ENCODE results near the gene NF1.
A peak's percentile ranks its signal among the peaks of the same experiment; 100 is the strongest.

Gene NF1

DNA sequence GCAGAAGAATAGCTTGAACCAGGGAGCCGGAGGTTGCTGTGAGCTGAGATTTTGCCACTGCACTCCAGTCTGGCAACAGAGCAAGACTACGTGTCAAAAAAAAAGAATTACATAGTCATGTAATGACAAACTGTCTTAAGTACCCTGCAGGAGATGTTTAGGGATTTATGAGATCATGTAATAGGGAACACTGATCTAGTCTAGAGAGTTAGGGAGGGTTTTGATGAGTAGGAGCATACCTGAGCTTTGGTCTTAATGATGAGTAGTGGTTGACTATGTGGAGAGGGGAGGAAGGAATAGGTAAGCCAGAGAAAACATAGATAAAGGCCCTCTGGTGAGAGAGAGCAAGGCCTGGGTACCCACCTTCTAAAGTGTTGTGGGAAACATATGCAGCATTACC lies 30.1 kb upstream of the NF1 start:
- DNase-seq (ENCODE audit: low spot score) = no peak
- TF ChIP-seq, protein P1, sequence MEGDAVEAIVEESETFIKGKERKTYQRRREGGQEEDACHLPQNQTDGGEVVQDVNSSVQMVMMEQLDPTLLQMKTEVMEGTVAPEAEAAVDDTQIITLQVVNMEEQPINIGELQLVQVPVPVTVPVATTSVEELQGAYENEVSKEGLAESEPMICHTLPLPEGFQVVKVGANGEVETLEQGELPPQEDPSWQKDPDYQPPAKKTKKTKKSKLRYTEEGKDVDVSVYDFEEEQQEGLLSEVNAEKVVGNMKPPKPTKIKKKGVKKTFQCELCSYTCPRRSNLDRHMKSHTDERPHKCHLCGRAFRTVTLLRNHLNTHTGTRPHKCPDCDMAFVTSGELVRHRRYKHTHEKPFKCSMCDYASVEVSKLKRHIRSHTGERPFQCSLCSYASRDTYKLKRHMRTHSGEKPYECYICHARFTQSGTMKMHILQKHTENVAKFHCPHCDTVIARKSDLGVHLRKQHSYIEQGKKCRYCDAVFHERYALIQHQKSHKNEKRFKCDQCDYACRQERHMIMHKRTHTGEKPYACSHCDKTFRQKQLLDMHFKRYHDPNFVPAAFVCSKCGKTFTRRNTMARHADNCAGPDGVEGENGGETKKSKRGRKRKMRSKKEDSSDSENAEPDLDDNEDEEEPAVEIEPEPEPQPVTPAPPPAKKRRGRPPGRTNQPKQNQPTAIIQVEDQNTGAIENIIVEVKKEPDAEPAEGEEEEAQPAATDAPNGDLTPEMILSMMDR (IDR thresholded peaks at IDR 0.05) = no peak
- Histone ChIP-seq H3K4me3 (no peak overlapping the region), H3K27ac (no peak overlapping the region)

DNA sequence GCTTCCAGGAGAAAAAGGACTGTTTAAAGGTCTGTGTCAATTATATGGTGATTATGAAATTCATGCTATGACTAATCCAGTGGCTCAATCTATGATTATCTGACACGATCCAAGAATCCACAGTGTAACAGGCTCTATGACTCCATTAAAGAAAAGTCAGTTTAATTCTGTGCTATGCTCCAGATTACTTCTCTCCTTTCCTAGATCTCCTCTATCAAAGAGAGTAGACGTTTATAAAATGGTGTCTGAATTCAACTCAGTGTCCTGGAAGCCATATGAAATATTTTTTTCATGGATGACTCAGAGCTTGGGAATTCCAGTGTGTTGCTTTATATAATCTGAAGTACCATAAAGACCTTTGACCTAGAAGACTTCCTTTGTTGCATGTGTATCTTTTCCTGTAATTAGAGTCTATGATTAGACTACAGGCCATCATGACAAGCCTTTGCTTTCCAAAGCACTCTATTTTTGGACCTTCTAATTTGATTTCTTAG lies 27.0 kb upstream of the NF1 start:
- Histone ChIP-seq H3K4me3 (no peak overlapping the region), H3K27ac (peak overlapping the region in 1 of 2 donors; percentile 0)
- DNase-seq (ENCODE audit: low spot score) = no peak
- TF ChIP-seq, protein P1 (IDR thresholded peaks at IDR 0.05) = no peak

DNA sequence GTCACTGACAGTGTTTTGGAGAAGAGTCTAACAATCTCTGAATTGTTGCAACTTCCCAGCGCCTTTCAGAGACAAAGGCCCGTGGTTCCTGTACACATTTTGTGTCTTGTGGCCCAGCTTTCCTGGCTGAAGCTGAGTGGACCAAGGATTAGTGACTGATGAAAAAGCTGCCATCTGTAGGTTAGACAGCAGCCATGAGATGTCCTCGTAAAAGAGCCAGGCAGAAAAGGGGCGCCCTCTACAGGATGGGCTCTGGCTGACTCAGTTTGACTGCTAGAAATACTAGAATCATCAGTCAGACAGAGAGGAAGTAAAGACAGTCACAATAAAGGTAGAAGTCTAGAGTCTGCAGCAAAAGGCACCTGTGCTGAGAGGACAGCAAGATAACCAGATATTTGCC lies 26.5 kb upstream of the NF1 start:
- DNase-seq (ENCODE audit: low spot score) = no peak
- Histone ChIP-seq H3K4me3 (no peak overlapping the region), H3K27ac (no peak overlapping the region)
- TF ChIP-seq, protein P1 (IDR thresholded peaks at IDR 0.05) = no peak

DNA sequence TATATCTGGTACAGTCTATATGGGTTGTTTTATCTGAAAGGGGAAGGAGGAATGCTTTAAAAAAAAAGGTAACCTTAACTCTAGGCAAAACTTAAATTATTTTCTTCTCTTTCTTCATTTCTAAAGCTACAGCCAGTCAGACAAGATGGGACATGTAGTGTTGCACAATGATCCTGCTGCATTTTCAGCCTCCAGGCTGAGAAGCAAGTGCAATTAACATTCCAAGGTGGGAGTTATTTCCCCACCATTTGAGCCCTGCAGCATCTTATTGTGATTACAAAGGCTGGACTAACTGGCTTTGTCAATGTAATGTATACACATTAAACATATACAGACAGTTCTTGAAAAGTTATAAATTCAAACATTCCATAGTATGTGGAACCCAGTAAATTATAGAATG lies 22.6 kb upstream of the NF1 start:
- no peak for DNase-seq (ENCODE audit: low spot score)
- TF ChIP-seq, protein P1 (IDR thresholded peaks at IDR 0.05) = no peak
- Histone ChIP-seq H3K4me3 (no peak overlapping the region), H3K27ac (no peak overlapping the region)

DNA sequence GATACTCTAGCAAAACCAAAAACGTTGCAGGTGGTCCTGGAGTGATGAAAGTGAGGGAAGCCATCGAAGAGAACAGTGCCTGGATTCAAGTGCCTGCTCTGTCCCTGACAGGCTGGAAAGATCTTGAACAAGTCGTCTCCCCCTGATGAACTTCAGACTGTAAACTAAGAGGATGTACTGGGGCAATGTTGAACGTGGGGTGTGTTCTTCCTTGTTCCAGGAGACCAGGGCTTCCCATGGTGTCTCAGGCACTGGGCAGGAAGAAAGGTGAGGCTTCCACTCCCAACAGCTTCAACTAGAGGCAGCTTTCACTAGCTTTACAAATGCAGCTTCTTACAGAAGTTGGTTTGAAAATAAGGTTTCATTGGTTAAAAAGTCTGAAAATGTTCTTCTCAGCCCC lies 21.4 kb upstream of the NF1 start:
- Histone ChIP-seq H3K4me3 (no peak overlapping the region), H3K27ac (no peak overlapping the region)
- TF ChIP-seq, protein P1 (IDR thresholded peaks at IDR 0.05) = no peak
- no peak for DNase-seq (ENCODE audit: low spot score)

DNA sequence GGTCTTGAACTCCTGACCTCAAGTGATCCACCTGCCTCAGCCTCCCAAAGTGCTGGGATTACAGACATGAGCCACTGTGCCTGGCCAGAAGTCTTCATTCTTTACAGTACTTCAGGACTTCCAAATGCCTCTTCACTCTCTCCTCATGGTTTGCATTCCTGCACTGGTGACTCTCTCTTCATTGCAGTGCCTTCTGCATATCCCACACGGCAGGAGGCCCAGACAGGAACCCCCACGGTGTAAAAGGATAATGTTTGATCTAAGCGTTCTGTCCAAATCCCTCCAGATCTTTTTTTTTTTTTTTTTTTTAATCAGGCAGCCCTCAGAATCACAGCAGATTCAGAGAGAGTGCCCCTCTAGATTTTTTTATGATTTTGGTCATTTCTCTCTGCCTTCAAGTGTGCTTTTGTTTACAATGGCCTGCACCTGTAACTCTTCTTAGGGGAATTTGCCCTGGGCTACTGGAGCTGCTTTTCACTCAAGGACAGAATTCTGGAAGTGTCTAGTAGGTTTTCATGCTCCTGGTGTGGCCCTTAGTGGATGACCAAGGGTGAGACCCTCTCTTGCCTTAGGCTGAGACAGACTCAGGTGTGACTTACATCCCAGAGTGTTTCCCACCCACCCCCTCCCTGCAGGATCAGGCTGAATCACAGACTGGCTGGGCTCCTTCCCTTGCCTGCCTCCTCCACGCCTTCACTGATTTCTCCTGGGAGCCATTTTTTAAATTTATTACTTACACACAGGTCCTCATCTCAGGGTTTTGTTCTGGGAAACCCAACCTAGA lies 19.8 kb upstream of the NF1 start:
- DNase-seq (ENCODE audit: low spot score) = no peak
- TF ChIP-seq, protein P1 (IDR thresholded peaks at IDR 0.05) = no peak
- Histone ChIP-seq H3K4me3 (no peak overlapping the region), H3K27ac (no peak overlapping the region)

DNA sequence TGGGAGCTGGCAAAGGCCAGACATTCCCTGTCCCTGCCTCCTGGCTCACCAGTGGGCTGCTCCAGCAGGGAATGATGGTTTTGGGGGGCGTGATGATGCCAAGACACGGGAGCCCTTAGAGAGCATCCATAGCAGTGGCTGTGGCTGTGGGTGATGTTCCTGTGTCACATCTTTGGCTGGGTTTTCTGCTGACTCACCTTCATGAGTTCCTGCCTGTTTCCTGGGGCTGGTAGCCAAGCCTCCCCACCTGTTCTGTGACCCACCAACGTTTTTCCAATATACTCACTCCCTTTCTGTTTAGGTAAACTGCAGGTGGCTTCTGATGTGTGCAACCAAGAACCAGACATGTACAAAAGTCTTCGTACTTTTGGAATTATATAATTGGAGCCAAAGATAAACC lies 16.5 kb upstream of the NF1 start:
- no peak overlapping the region for H3K4me3 ChIP-seq
- no peak for DNase-seq (ENCODE audit: low spot score)
- TF ChIP-seq, protein P1 (IDR thresholded peaks at IDR 0.05) = no peak
- H3K27ac ChIP-seq = no peak overlapping the region
